ENCODE measurements around the gene HSPA6. TPM values are rescaled to one million over a fixed set of nuclear protein-coding genes. Genes with fewer than 3 reads are reported as not detected.

Gene HSPA6
- 0.19 and 0.21 TPM in 2 replicates for total RNA-seq

GRCh38 chr1:161523817-161524741 lies at the start of gene HSPA6:
HSPA6 (plus strand) TSS chr1:161524540; CDS start chr1:161524659, 119 bp downstream.

GRCh38 chr1:161549652-161550051 lies 25.3 kb downstream of the HSPA6 start, which contains the start of gene FCGR3A:
FCGR3A (minus strand) TSS chr1:161549818; CDS start chr1:161549736, 82 bp downstream.

Other genes with a start within 250 kb of the HSPA6 start
- 1.2 and 2.2 TPM in 2 replicates for gene MPZ, start 214.6 kb upstream of the HSPA6 start, total RNA-seq
- 45.1 and 53.2 TPM in 2 replicates for gene SDHC, start 210.2 kb upstream of the HSPA6 start, total RNA-seq
- not detected in 2 replicates for gene CFAP126, start 156.7 kb upstream of the HSPA6 start, total RNA-seq
- 0.35 TPM in 1 of 2 replicates, not detected in the other for gene FCGR2A, start 19.1 kb upstream of the HSPA6 start, total RNA-seq
- not detected in 2 replicates for gene FCGR3A, start 25.3 kb downstream of the HSPA6 start, total RNA-seq
- not detected in 2 replicates for gene FCGR3B, start 106.6 kb downstream of the HSPA6 start, total RNA-seq
- not detected in 2 replicates for gene FCGR2B, start 138.6 kb downstream of the HSPA6 start, total RNA-seq
- 0.21 TPM in 1 of 2 replicates, not detected in the other for gene FCRLA, start 182.7 kb downstream of the HSPA6 start, total RNA-seq
- gene FCRLB, start 197.0 kb downstream of the HSPA6 start, total RNA-seq = 1.6 and 2.7 TPM in 2 replicates
- 22.7 and 24.1 TPM in 2 replicates for gene DUSP12, start 225.2 kb downstream of the HSPA6 start, total RNA-seq
- gene ATF6, start 241.8 kb downstream of the HSPA6 start, total RNA-seq = 12.4 and 17.0 TPM in 2 replicates